CD8-positive, alpha-beta memory T cell (primary cell): ENCODE results near the gene TSPAN15. TPM values are rescaled to one million over a fixed set of nuclear protein-coding genes. Genes with fewer than 3 reads are reported as not detected.

Experiments used
- CTCF ChIA-PET: fragments of 350-600 bp; sonication (Branson Sonifier 250); formaldehyde crosslinking; loops from one replicate; lab custom pipeline; 2021; ENCODE audit warnings: antibody characterized with exemption; lab: Charles Lee
- POLR2A ChIA-PET: fragments of 350-600 bp; sonication (Branson Sonifier 250); formaldehyde crosslinking; loops from one replicate; lab custom pipeline; 2021; ENCODE audit warnings: antibody characterized with exemption; lab: Charles Lee
- DNase-seq, 5 donors: peaks; one replicate each; pipeline versions ENCODE4 v3.0.0 to v3.0.0-alpha.2; 2020 to 2022; ENCODE audit warnings: mixed read lengths in 1 of 5
- H3K27ac ChIP-seq: one replicate; pipeline ENCODE4 v1.7.0; 2013; ENCODE audit warnings: low read depth, mild to moderate bottlenecking, low read length, moderate library complexity
- H3K27me3 ChIP-seq: 2 replicates; pipeline ENCODE4 v1.7.0; 2013; ENCODE audit warnings: low read length, mild to moderate bottlenecking; ENCODE audit not compliant: insufficient read depth, poor library complexity, severe bottlenecking
- H3K36me3 ChIP-seq: 2 replicates; pipeline ENCODE4 v1.7.0; 2013; ENCODE audit warnings: mild to moderate bottlenecking, low read length, moderate library complexity; ENCODE audit not compliant: insufficient read depth
- H3K4me1 ChIP-seq: 2 replicates; pipeline ENCODE4 v1.7.0; 2013; ENCODE audit warnings: mild to moderate bottlenecking, low read length, moderate library complexity; ENCODE audit not compliant: insufficient read depth
- H3K4me3 ChIP-seq: 2 replicates; pipeline ENCODE4 v1.7.0; 2013; ENCODE audit warnings: mild to moderate bottlenecking, low read length
- H3K9me3 ChIP-seq: 2 replicates; pipeline ENCODE4 v1.7.0; 2013; ENCODE audit warnings: mild to moderate bottlenecking, low read length
- H3K27ac Mint-ChIP-seq, 8 donors: one replicate each; pipeline ENCODE4 v1.8.0; 2020 to 2021; ENCODE audit warnings: mixed read lengths in 8 of 8, mild to moderate bottlenecking in 6 of 8, inconsistent platforms in 3 of 8, moderate library complexity in 3 of 8
- H3K27me3 Mint-ChIP-seq, 2 donors: one replicate each; pipeline ENCODE4 v1.8.0; 2020 to 2021; ENCODE audit warnings: mixed read lengths in 2 of 2, mild to moderate bottlenecking in 1 of 2, moderate library complexity in 1 of 2
- H3K36me3 Mint-ChIP-seq, 3 donors: one replicate each; pipeline ENCODE4 v1.8.0; 2020 to 2021; ENCODE audit warnings: mixed read lengths in 3 of 3, inconsistent platforms in 1 of 3, mild to moderate bottlenecking in 1 of 3
- H3K4me1 Mint-ChIP-seq, 3 donors: one replicate each; pipeline ENCODE4 v1.8.0; 2020 to 2021; ENCODE audit warnings: mixed read lengths in 3 of 3, inconsistent platforms in 1 of 3, mild to moderate bottlenecking in 1 of 3
- H3K4me3 Mint-ChIP-seq, 7 donors: one replicate each; pipeline ENCODE4 v1.8.0; 2020 to 2021; ENCODE audit warnings: mixed read lengths in 7 of 7, mild to moderate bottlenecking in 6 of 7, moderate library complexity in 4 of 7, inconsistent platforms in 2 of 7
- H3K9me3 Mint-ChIP-seq, 5 donors: one replicate each; pipeline ENCODE4 v1.8.0; 2020 to 2022; ENCODE audit warnings: mixed read lengths in 5 of 5, mild to moderate bottlenecking in 3 of 5, moderate library complexity in 2 of 5, inconsistent platforms in 1 of 5
- polyA plus RNA-seq: library from polyadenylated mRNA; unstranded; fragments of 300-500 nt; fragmentation: Illumina TruSeq; gene quantifications from one replicate; pipeline ENCODE4 v1.2.3, GENCODE V29; 2021
- total RNA-seq, 2 experiments: library from RNA; stranded (reverse); gene quantifications; one replicate each; pipeline ENCODE4 v1.2.3, GENCODE V29; 2021

Gene TSPAN15
- total and polyA plus RNA-seq, 3 experiments from 2014 or later, result 1.4 to 20.2 (median 2.4) TPM

DNA sequence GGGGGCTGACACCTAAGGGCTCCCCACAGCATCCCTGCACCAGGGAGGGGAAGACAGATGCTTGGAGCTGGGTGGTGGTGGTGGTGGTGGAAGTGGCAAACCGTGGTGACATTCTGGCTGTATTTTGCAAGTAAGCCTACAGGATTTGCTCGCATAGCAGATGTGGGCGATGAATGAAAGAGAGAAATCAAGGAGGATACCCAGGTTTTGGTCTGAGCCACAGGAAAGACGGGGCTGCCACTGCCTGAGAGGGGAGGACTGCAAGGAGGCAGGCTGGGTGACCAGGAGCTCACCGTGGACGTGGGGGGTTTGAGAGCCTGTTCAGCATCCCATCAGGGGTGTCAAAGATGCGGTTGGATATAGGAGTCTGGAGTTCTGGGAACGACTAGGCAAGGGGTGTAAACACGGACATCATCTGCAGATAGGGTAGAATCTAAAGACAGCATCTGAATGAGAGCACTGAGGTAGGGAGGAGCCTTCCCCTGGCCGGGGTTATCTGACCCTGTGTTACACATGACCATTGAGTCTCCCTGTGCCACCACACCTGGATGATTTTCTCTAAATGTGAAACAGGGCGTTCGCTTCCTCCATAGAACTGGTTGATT, 49.7 kb downstream of the TSPAN15 start:
- no peak for DNase-seq
- no peaks in the 10 kb centered on the region for H3K27me3 Mint-ChIP-seq
- peak overlapping the region in 3 of 8 donors; percentile 26 to 83 (median 71) for H3K27ac Mint-ChIP-seq
- Histone ChIP-seq H3K27ac (no peak overlapping the region), H3K27me3 (no peaks in the 10 kb centered on the region), H3K9me3 (no peaks in the 10 kb centered on the region), H3K4me3 (no peak overlapping the region), H3K4me1 (peaks cover 4% of the 10 kb centered on the region), H3K36me3 (no peaks in the 10 kb centered on the region)
- H3K9me3 Mint-ChIP-seq, result no peaks in the 10 kb centered on the region
- H3K4me1 Mint-ChIP-seq, result peaks cover 3 to 13% (median 7%) of the 10 kb centered on the region in 3 donors
- no peak overlapping the region for H3K4me3 Mint-ChIP-seq
- CTCF ChIA-PET, result no interaction called here
- POLR2A ChIA-PET, result no interaction called here
- no peaks in the 10 kb centered on the region for H3K36me3 Mint-ChIP-seq

DNA sequence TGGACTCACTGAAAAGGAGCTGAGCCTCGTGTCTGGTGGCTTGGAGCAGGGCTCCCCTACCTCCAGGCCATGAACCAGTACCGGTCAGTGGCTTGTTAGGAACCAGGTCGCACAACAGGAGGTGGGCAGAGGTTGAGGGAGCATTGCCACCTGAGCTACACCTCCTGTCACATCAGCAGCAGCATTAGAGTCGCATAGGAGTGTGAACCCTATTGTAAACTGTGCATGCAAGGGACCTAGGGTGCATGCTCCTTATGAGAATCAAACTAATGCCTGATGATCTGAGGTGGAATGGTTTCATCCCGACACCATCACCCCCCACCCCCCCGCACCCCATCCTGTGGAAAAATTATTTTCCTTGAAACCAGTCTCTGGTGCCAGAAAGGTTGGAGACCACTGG, 50.4 kb downstream of the TSPAN15 start:
- Histone ChIP-seq H3K9me3 (no peaks in the 10 kb centered on the region), H3K27me3 (no peaks in the 10 kb centered on the region), H3K27ac (no peak overlapping the region), H3K4me3 (no peak overlapping the region), H3K36me3 (no peaks in the 10 kb centered on the region), H3K4me1 (peaks cover 4% of the 10 kb centered on the region)
- Mint-ChIP-seq H3K27me3 (no peaks in the 10 kb centered on the region), H3K4me1 (peaks cover 3 to 13% (median 7%) of the 10 kb centered on the region in 3 donors), H3K4me3 (no peak overlapping the region), H3K27ac (peak overlapping the region in 1 of 8 donors; percentile 78), H3K9me3 (no peaks in the 10 kb centered on the region), H3K36me3 (no peaks in the 10 kb centered on the region)
- ChIA-PET CTCF (no interaction called here), POLR2A (no interaction called here)
- DNase-seq, result no peak

DNA sequence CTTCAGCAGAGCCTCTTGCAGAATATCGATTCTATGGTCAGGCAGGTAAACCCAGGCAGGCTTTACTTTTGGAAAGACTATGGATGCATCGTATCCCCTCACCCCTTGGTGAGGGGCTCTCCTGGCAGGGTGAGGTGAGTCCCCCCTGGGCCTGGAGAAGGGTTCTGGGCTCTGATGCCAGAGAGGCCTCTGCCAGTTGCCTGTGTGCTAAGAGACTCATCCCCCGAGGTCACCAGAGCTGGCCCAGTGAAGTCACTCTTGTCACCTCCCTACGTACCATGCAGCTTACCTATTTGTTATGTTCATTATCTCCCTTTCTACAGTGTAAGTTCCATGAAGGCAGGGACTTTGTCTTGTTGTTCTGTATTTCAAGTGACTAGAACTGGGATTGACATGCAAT, 51.3 kb downstream of the TSPAN15 start:
- Mint-ChIP-seq H3K36me3 (no peaks in the 10 kb centered on the region), H3K27me3 (no peaks in the 10 kb centered on the region), H3K27ac (peak overlapping the region in 4 of 8 donors; percentile 30 to 80 (median 46)), H3K4me3 (no peak overlapping the region), H3K9me3 (no peaks in the 10 kb centered on the region), H3K4me1 (peaks cover 10 to 15% (median 12%) of the 10 kb centered on the region in 3 donors)
- no peaks in the 10 kb centered on the region for H3K9me3 ChIP-seq
- H3K36me3 ChIP-seq, result no peaks in the 10 kb centered on the region
- DNase-seq, result no peak
- no peaks in the 10 kb centered on the region for H3K27me3 ChIP-seq
- no peak overlapping the region for H3K27ac ChIP-seq
- H3K4me1 ChIP-seq, result peaks cover 11% of the 10 kb centered on the region
- no peak overlapping the region for H3K4me3 ChIP-seq
- CTCF ChIA-PET, result no interaction called here
- POLR2A ChIA-PET, result no interaction called here

DNA sequence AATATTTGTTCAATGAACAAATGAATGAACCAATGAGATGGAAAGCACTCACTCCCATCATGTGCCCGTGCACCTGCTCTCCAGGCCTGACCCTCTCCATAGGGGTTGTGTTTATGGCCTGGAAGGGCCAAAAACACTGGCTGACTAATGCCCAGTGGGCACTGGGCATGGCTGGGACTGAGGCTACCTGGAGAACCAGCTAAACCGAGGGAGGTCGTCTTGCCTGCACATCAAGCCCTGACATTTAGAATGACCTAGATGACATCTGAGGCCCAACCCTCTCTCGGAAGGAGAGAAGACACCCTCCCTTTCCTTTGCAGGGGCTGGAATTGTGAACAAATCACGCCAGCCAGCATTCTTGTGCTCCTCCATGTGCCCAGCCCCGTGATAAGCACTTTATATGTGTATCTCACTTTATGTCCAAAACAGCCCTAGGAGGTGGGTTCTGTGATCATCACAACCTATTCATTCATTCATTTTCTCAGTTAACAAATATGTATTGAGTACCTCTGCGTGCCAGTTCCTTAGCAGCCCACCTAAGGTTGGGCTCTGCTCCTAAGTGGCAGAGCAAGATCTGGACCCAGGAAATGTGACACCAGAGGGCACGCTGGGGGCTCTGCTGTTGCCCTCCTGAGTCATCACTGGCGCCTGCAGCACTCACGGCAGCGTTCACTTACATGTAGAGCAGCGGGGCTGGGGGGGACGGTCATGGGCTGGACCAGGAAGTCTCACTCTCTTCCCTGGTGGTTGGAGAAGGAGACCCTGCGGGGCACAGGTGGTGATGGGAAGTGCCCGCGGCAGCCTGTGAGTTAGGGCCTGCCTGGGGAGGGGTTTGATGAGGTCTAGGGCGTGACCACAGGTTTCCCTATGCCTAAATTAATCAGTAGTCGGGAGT, 52.0 kb downstream of the TSPAN15 start:
- CTCF ChIA-PET, result no interaction called here
- no peak overlapping the region for H3K27ac ChIP-seq
- Mint-ChIP-seq H3K4me1 (peaks cover 10 to 13% (median 12%) of the 10 kb centered on the region in 3 donors), H3K36me3 (no peaks in the 10 kb centered on the region), H3K27me3 (no peaks in the 10 kb centered on the region), H3K9me3 (no peaks in the 10 kb centered on the region), H3K27ac (peak overlapping the region in 4 of 8 donors; percentile 30 to 80 (median 66)), H3K4me3 (no peak overlapping the region)
- H3K36me3 ChIP-seq, result no peaks in the 10 kb centered on the region
- H3K9me3 ChIP-seq, result no peaks in the 10 kb centered on the region
- H3K27me3 ChIP-seq, result no peaks in the 10 kb centered on the region
- POLR2A ChIA-PET, result no interaction called here
- H3K4me3 ChIP-seq, result no peak overlapping the region
- peaks cover 14% of the 10 kb centered on the region for H3K4me1 ChIP-seq
- DNase-seq, result no peak

DNA sequence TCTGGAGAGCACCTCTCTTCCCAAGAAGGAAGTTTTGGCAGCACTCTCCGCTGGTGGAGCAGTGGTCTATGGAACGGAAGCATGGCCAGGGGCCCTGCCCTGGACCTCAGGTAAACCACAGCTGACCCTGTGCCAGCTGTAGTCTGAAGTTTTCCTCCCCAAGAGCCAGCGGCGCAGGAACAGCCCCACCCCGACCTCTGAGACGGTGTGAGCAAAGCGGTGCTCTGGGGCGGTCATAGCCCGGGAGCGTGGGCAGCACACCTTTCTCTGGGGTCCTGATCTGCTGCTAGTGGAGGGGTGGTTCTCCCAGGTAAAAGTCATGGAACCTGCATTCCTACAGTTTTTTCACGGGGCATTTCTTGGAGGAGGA, 52.6 kb downstream of the TSPAN15 start:
- no peaks in the 10 kb centered on the region for H3K36me3 ChIP-seq
- Mint-ChIP-seq H3K36me3 (no peaks in the 10 kb centered on the region), H3K27me3 (no peaks in the 10 kb centered on the region), H3K4me1 (peaks cover 9 to 12% (median 11%) of the 10 kb centered on the region in 3 donors), H3K4me3 (no peak overlapping the region), H3K27ac (peak overlapping the region in 2 of 8 donors; percentile 55 to 65), H3K9me3 (no peaks in the 10 kb centered on the region)
- POLR2A ChIA-PET, result no interaction called here
- H3K27ac ChIP-seq, result no peak overlapping the region
- CTCF ChIA-PET, result no interaction called here
- DNase-seq, result no peak
- H3K27me3 ChIP-seq, result no peaks in the 10 kb centered on the region
- H3K9me3 ChIP-seq, result no peaks in the 10 kb centered on the region
- H3K4me3 ChIP-seq, result no peak overlapping the region
- peaks cover 12% of the 10 kb centered on the region for H3K4me1 ChIP-seq

DNA sequence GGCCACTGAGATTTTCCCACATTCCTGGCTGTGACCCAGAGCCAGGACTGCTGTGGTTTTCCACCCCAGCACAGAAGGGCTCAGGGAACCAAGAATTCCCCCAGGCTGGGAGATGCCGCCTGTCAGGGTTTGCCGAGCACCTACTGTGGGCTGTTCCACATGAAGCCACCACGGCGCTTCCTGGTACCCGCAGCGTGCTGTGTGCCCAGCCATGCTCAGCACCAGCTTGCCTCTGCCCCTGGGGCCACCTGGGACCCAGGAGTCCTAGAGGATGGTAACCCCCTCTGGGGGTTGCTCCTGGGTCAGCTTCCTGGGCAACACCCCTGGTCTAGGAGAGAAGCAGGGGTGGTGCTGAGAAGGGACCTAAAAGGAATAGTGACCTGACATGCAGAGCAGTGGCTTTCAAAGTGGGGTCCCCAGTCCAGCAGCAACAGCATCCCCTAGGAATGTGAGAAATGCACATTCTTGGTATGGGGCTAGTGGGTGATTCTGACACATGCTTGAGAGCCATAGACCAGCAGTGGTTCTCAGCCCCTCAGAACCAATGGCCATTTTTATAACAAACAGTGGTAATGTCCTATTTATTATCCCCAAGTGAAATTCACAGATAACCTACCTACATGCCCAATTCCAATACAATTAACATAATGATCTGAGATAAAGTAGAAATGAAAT, 53.4 kb downstream of the TSPAN15 start:
- Mint-ChIP-seq H3K36me3 (no peaks in the 10 kb centered on the region), H3K4me1 (peaks cover 9 to 12% (median 11%) of the 10 kb centered on the region in 3 donors), H3K27ac (peak overlapping the region in 2 of 8 donors; percentile 43 to 66), H3K27me3 (peaks cover 0 to 2% of the 10 kb centered on the region in 2 donors), H3K4me3 (no peak overlapping the region), H3K9me3 (no peaks in the 10 kb centered on the region)
- Histone ChIP-seq H3K4me3 (no peak overlapping the region), H3K9me3 (no peaks in the 10 kb centered on the region), H3K27me3 (no peaks in the 10 kb centered on the region), H3K4me1 (peaks cover 12% of the 10 kb centered on the region), H3K27ac (no peak overlapping the region), H3K36me3 (no peaks in the 10 kb centered on the region)
- DNase-seq, result no peak
- ChIA-PET CTCF (no interaction called here), POLR2A (no interaction called here)

DNA sequence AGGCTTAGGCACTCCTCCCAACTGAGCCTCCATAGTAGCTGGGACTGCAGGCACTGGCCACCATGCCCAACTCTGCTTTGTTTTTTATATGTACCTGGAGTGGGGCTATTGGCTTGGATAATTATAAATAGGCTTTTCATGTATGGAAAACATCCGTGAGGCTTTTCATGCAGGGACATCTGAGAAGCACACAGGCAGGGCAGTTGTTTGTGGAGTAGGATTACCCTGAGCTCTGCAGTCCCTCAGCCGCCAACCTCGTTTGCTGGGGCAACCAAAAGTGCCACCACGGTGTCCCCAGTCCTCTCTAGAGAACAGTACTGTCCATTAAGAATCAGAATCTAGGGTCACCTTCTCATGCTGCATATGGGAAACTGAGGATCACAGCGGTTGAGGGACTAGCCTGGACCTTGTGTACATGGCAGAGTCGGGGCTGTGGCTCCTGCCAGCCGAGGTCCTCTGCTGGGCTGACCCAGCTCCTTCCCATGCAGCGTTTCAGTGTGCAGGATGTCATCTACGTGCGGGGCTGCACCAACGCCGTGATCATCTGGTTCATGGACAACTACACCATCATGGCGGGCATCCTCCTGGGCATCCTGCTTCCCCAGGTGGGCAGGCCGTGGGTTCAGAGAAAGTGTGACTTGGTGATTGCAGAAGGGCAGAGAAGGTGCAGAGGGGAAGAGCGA, 54.5 kb downstream of the TSPAN15 start:
- POLR2A ChIA-PET, result no interaction called here
- Mint-ChIP-seq H3K27ac (peak overlapping the region in 5 of 8 donors; percentile 40 to 92 (median 70)), H3K9me3 (no peaks in the 10 kb centered on the region)

More for the DNA sequence above, 54.5 kb downstream of the TSPAN15 start:
- Mint-ChIP-seq H3K4me3 (no peak overlapping the region), H3K27me3 (peaks cover 0 to 2% of the 10 kb centered on the region in 2 donors), H3K4me1 (peaks cover 9 to 12% (median 11%) of the 10 kb centered on the region in 3 donors), H3K36me3 (no peaks in the 10 kb centered on the region)
- CTCF ChIA-PET, result interaction anchor here (0.6 to 3.3 kb wide), 5 partner anchors 9 to 98 kb away, joined by 3 to 41 read pairs (median 3); no protein-coding TSS in a partner anchor
- Histone ChIP-seq H3K9me3 (no peaks in the 10 kb centered on the region), H3K27me3 (no peaks in the 10 kb centered on the region), H3K27ac (no peak overlapping the region), H3K36me3 (no peaks in the 10 kb centered on the region), H3K4me3 (no peak overlapping the region), H3K4me1 (peaks cover 12% of the 10 kb centered on the region)
- DNase-seq, result no peak
